ENCODE data around the gene MED9. TPM values are rescaled to one million over a fixed set of nuclear protein-coding genes. Genes with fewer than 3 reads are reported as not detected.

The MED9 gene, protein sequence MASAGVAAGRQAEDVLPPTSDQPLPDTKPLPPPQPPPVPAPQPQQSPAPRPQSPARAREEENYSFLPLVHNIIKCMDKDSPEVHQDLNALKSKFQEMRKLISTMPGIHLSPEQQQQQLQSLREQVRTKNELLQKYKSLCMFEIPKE
- 10 to 100 TPM in 3 of 4 donors, 1 to 10 TPM in 1; 6.5 to 16.6 (median 13.5) TPM for total RNA-seq

DNA sequence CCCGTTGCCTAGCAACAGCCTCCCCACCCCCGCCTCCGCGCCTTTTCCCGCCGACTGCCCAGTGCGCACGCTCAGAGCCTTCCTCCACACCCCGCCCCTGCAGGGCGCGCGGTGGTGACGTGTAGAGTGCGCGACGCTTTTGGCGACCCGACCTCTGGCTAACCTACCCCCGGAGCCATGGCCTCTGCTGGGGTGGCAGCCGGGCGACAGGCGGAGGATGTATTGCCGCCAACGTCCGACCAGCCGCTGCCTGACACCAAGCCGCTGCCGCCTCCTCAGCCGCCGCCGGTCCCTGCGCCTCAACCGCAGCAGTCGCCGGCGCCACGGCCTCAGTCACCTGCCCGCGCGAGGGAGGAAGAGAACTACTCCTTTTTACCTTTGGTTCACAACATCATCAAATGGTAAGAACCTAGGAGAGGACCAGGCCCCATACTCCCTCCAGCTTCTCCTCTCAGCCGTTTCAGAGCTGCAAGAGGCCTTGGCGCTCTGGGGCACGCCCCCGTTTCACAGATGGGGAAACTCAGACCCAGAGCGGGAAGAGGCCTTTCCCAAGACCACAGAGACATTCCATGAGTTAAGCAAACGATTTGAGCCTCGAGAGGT lies at the start of gene MED9:
MED9 (plus strand) TSS at position 136 of the 603 bp plus-strand sequence; CDS start at position 178, 42 bp downstream.
- TF ChIP-seq, protein P1, sequence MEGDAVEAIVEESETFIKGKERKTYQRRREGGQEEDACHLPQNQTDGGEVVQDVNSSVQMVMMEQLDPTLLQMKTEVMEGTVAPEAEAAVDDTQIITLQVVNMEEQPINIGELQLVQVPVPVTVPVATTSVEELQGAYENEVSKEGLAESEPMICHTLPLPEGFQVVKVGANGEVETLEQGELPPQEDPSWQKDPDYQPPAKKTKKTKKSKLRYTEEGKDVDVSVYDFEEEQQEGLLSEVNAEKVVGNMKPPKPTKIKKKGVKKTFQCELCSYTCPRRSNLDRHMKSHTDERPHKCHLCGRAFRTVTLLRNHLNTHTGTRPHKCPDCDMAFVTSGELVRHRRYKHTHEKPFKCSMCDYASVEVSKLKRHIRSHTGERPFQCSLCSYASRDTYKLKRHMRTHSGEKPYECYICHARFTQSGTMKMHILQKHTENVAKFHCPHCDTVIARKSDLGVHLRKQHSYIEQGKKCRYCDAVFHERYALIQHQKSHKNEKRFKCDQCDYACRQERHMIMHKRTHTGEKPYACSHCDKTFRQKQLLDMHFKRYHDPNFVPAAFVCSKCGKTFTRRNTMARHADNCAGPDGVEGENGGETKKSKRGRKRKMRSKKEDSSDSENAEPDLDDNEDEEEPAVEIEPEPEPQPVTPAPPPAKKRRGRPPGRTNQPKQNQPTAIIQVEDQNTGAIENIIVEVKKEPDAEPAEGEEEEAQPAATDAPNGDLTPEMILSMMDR (IDR thresholded peaks at IDR 0.05; ENCODE audit: low read depth) = no peak

DNA sequence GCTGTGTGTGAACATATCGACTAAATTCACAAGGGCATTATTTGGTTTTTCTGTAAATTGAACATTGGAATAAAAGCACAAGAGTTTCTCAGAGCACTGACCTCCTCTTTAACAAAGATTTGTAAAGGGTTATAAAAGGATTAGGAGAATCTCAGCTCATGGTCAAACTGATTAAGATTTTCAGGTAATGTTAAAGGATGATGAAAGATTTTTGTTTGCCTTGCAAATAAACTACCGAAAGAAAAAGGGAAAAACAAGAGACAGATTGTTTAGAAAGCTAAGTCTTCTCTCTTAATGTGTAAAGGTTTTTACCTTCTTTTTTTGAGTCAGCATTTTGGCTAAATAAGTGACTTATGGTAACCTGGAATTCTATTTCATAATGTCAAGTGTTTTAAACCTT lies 47.6 kb upstream of the MED9 start:
- TF ChIP-seq, protein P1 (IDR thresholded peaks at IDR 0.05; ENCODE audit: low read depth) = no peak

DNA sequence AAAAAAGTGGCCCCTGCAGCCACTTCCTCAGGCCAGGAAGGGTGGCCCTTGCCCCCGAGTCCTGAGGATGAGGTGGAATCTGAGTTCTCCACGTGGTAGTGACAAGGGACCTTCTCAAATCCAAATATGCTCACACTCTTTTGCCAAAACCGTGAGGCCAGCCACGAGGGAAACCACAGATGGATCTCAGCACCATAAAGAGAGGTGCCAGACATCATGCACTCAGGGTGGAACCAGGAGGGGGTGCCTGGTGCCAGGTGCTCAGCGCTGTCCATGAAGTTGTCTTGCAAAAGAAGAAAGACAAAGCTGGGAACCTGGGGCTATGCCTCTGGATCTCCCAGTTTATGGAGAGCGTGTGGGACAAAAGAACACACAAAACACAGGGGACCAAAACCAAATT lies 45.2 kb upstream of the MED9 start:
- TF ChIP-seq, protein P1 (IDR thresholded peaks at IDR 0.05; ENCODE audit: low read depth) = no peak

DNA sequence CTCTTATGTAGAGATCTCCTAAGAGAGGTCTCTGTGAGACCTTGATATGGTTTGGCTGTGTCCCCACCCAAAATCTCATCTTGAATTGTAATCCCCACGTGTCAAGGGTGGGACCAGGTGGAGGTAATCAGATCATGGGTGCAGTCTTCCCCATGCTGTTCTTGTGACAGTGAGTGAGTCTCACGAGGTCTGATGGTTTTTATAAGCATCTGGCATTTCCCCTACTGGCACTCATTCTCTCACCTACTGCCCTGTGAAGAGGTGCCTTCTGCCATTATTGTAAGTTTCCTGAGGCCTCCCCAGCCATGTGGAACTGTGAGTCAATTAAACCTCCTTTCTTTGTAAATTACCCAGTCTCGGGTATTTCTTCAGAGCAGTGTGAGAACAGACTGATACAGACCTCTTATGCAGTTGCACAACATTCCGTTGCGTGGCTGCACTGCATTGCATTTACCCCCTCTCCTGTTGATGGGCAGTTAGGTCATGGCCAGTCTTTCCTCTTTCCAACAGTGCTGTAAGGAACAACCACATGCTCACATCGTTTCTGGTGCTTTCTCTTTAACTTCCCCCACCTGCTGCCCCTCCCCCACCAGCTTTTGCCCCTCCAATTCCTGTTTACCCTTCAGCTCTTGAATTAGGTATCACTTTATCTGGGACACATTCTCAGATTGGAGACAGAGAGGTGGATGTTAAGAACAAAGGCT lies 43.6 kb upstream of the MED9 start:
- TF ChIP-seq, protein P1 (IDR thresholded peaks at IDR 0.05; ENCODE audit: low read depth) = no peak

DNA sequence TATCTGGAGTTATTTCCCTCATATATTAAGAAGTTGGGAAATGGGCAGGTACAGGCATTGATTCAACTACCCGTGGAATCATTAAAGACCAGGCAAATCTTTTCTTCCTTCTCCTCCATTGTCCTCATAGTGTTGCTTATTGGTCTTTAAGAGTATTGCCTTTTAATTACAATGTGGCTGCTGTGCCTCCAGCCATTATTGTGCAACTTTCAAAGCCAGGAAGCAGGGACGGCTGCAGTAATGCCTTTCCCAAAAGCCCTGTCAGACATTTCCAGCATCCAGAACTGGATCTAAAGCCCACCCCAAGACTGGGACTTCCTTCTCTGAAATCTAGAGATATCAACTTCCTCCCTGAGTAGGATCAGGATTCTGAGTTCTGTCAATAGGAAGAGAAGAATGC lies 42.3 kb upstream of the MED9 start:
- TF ChIP-seq, protein P1 (IDR thresholded peaks at IDR 0.05; ENCODE audit: low read depth) = no peak

DNA sequence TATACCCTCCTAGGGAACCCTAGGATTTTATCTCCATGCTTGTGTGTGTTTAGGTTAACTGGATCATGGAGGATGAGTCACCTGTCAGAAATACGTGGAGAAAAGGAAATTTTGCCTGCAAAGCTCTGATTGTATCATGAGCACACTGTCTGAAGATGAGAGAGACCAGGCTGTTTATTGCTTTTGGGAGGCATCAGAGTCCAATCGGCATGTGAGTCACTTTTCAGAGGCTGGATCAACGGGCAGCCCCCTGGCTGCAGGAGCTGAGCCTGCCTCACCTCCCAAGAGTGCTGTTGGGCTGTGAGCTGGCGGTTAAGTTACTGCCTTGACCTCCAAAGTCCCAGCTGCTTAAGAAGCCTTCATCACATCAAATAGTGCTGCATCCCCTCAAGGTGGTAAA lies 41.5 kb upstream of the MED9 start:
- TF ChIP-seq, protein P1 (IDR thresholded peaks at IDR 0.05; ENCODE audit: low read depth) = no peak

DNA sequence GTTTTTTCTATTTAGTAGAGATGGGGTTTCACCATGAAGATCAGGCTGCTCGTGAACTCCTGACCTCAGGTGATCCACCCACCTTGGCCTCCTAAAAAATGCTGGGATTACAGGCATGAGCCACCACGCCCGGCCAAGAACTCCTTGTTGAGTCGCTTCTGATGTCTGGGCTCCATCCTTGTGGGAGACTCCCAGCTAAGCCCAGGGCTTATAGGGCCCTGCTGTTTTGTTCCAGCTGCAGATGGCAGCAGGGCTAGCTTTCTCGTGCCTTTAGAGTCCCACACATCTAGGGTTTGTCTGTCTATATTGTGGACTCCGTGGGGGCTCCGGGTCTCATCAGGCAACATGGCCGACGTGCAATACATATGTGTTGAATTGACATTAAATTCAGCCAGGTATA lies 39.3 kb upstream of the MED9 start:
- TF ChIP-seq, protein P1 (IDR thresholded peaks at IDR 0.05; ENCODE audit: low read depth) = no peak

All from subcutaneous adipose tissue (tissue), 4 donors.